ENCODE data around the gene LRP1-AS. TPM values are rescaled to one million over a fixed set of nuclear protein-coding genes. Genes with fewer than 3 reads are reported as not detected.

The LRP1-AS gene
- total RNA-seq, 2 experiments from 2014 or later: not detected

GRCh38 chr12:57166971-57167371 is 19.6 kb upstream of the LRP1-AS start:
- H3K27ac Mint-ChIP-seq: peak overlapping the region; percentile 62
- intact Hi-C loops (cut with micrococcal nuclease): loop anchor here (1.0 kb wide), 1 partner anchor 40 kb away; no protein-coding TSS in a partner anchor

DNA sequence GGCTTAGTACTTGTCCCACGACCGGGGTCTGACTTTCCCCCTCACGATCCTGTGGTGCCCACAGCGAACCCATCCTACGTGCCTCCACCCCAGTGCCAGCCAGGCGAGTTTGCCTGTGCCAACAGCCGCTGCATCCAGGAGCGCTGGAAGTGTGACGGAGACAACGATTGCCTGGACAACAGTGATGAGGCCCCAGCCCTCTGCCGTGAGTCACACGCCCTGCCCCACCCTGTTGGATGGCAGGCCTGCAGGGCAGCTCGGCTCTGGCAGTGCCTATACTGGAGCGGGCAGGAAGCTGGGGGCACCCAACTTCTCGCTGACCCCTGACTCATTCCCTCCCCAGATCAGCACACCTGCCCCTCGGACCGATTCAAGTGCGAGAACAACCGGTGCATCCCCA is 18.3 kb upstream of the LRP1-AS start:
- DNase-seq: no peak
- H3K27me3 Mint-ChIP-seq (ENCODE audit: low read depth): no peaks in the 10 kb centered on the region
- CTCF ChIA-PET: interaction anchor here (1.7 to 11.5 kb wide), 2 partner anchors 10 to 40 kb away, joined by 5 to 252 read pairs; partner anchors contain the start of gene LRP1
- intact Hi-C loops (cut with micrococcal nuclease): no loop called here
- H3K9me3 Mint-ChIP-seq: no peaks in the 10 kb centered on the region
- H3K4me3 Mint-ChIP-seq: no peak overlapping the region
- H3K4me1 Mint-ChIP-seq (ENCODE audit: low read depth): peaks cover 13% of the 10 kb centered on the region
- H3K27ac Mint-ChIP-seq: no peak overlapping the region
- no peaks in the 10 kb centered on the region for H3K36me3 Mint-ChIP-seq (ENCODE audit: low read depth)

More at GRCh38 chr12:57166971-57167371, 19.6 kb upstream of the LRP1-AS start:
- H3K4me3 Mint-ChIP-seq: no peak overlapping the region
- peaks cover 13% of the 10 kb centered on the region for H3K4me1 Mint-ChIP-seq (ENCODE audit: low read depth)
- peak; percentile 85 for DNase-seq
- H3K36me3 Mint-ChIP-seq (ENCODE audit: low read depth): no peaks in the 10 kb centered on the region
- H3K9me3 Mint-ChIP-seq: no peaks in the 10 kb centered on the region
- CTCF ChIA-PET: interaction anchor here (11.5 kb wide), 1 partner anchor 42 kb away, joined by 252 read pairs; the partner anchor contains the start of gene LRP1
- H3K27me3 Mint-ChIP-seq (ENCODE audit: low read depth): no peaks in the 10 kb centered on the region

- intact Hi-C loops (cut with micrococcal nuclease): no loop called here
- no peaks in the 10 kb centered on the region for H3K9me3 Mint-ChIP-seq
- H3K4me3 Mint-ChIP-seq: no peak overlapping the region
- no peaks in the 10 kb centered on the region for H3K27me3 Mint-ChIP-seq (ENCODE audit: low read depth)
- peaks cover 13% of the 10 kb centered on the region for H3K4me1 Mint-ChIP-seq (ENCODE audit: low read depth)
- DNase-seq: no peak
- no peaks in the 10 kb centered on the region for H3K36me3 Mint-ChIP-seq (ENCODE audit: low read depth)
- CTCF ChIA-PET: interaction anchor here (1.7 kb wide), 1 partner anchor 11 kb away, joined by 5 read pairs; no protein-coding TSS in a partner anchor
- H3K27ac Mint-ChIP-seq: no peak overlapping the region
Measured at GRCh38 chr12:57164966-57165625, 17.7 kb upstream of the LRP1-AS start.

DNA sequence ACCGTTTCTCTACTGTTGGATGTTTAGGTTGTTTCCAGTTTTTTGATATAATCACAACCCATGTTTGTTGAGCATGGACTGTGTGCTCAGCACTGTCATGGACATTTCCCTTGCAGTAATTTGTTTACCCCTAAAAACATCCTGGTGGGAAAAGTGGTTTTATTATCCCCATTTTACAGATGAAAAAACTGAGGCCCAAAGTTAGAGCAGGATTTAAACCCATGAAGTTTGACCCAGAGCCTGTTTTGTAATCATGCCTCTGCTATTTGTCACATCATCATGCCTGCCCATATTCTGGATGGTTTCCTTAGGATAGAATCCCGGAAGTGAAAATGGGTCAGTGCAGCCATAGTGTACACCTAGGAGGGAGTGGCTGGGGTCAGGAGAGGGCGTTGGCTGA is 17.0 kb upstream of the LRP1-AS start:
- H3K36me3 Mint-ChIP-seq (ENCODE audit: low read depth): no peaks in the 10 kb centered on the region
- no peaks in the 10 kb centered on the region for H3K9me3 Mint-ChIP-seq
- intact Hi-C loops (cut with micrococcal nuclease): no loop called here
- no peak overlapping the region for H3K4me3 Mint-ChIP-seq
- H3K4me1 Mint-ChIP-seq (ENCODE audit: low read depth): peaks cover 13% of the 10 kb centered on the region
- CTCF ChIA-PET: interaction anchor here (1.1 kb wide), 1 partner anchor 11 kb away, joined by 4 read pairs; no protein-coding TSS in a partner anchor
- DNase-seq: no peak
- H3K27ac Mint-ChIP-seq: no peak overlapping the region
- no peaks in the 10 kb centered on the region for H3K27me3 Mint-ChIP-seq (ENCODE audit: low read depth)

GRCh38 chr12:57162553-57163125 is 15.2 kb upstream of the LRP1-AS start:
- DNase-seq: no peak
- no peaks in the 10 kb centered on the region for H3K36me3 Mint-ChIP-seq (ENCODE audit: low read depth)
- H3K27me3 Mint-ChIP-seq (ENCODE audit: low read depth): no peaks in the 10 kb centered on the region
- CTCF ChIA-PET: interaction anchor here (1.2 kb wide), 2 partner anchors 11 to 23 kb away, joined by 3 read pairs; no protein-coding TSS in a partner anchor
- no peak overlapping the region for H3K27ac Mint-ChIP-seq
- no peaks in the 10 kb centered on the region for H3K9me3 Mint-ChIP-seq
- H3K4me1 Mint-ChIP-seq (ENCODE audit: low read depth): peaks cover 13% of the 10 kb centered on the region
- intact Hi-C loops (cut with micrococcal nuclease): no loop called here
- no peak overlapping the region for H3K4me3 Mint-ChIP-seq

DNA sequence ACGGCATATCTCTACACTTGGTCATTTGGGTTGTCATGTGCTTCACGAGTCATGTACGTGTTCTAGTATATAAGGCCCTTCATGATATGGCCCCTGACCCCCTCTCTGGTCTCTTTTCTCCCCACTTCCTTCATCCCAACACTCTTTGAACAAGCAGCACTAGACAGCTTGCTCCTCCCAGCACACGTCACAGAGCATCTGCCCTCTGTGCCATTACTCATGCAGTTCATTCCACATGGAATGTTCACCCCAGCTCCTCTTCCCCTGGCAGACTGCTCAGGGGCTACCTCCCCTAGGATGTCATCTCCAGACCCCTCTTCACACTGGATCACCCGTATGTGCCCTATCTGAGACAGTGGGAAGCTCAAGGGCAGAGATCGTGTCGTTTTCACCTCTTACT is 14.1 kb upstream of the LRP1-AS start:
- Mint-ChIP-seq H3K27me3 (ENCODE audit: low read depth) (no peaks in the 10 kb centered on the region), H3K9me3 (no peaks in the 10 kb centered on the region), H3K4me1 (ENCODE audit: low read depth) (peaks cover 2% of the 10 kb centered on the region), H3K4me3 (no peak overlapping the region), H3K36me3 (ENCODE audit: low read depth) (no peaks in the 10 kb centered on the region), H3K27ac (no peak overlapping the region)
- intact Hi-C loops (cut with micrococcal nuclease): no loop called here
- CTCF ChIA-PET: no interaction called here
- DNase-seq: no peak

DNA sequence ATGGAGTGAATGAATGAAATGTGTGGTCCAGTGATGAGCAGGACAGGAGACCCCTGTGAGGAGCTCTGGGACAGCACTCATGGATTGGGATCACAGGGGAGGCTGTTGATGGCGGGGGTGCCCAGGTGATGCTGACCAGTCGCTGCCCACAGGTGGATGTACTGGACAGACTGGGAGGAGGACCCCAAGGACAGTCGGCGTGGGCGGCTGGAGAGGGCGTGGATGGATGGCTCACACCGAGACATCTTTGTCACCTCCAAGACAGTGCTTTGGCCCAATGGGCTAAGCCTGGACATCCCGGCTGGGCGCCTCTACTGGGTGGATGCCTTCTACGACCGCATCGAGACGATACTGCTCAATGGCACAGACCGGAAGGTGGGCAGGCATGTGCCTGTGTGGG is 13.3 kb upstream of the LRP1-AS start:
- H3K27me3 Mint-ChIP-seq (ENCODE audit: low read depth): no peaks in the 10 kb centered on the region
- no peak overlapping the region for H3K4me3 Mint-ChIP-seq
- H3K36me3 Mint-ChIP-seq (ENCODE audit: low read depth): no peaks in the 10 kb centered on the region
- intact Hi-C loops (cut with micrococcal nuclease): no loop called here
- no peak overlapping the region for H3K27ac Mint-ChIP-seq
- no peaks in the 10 kb centered on the region for H3K4me1 Mint-ChIP-seq (ENCODE audit: low read depth)
- H3K9me3 Mint-ChIP-seq: no peaks in the 10 kb centered on the region
- CTCF ChIA-PET: interaction anchor here (0.9 kb wide), 1 partner anchor 15 kb away, joined by 3 read pairs; no protein-coding TSS in a partner anchor
- no peak for DNase-seq

- no peaks in the 10 kb centered on the region for H3K27me3 Mint-ChIP-seq (ENCODE audit: low read depth)
- no peak overlapping the region for H3K27ac Mint-ChIP-seq
- intact Hi-C loops (cut with micrococcal nuclease): no loop called here
- no peaks in the 10 kb centered on the region for H3K4me1 Mint-ChIP-seq (ENCODE audit: low read depth)
- H3K9me3 Mint-ChIP-seq: no peaks in the 10 kb centered on the region
- no peak overlapping the region for H3K4me3 Mint-ChIP-seq
- no peaks in the 10 kb centered on the region for H3K36me3 Mint-ChIP-seq (ENCODE audit: low read depth)
- DNase-seq: no peak
- CTCF ChIA-PET: no interaction called here
Measured at GRCh38 chr12:57160040-57160439, 12.6 kb upstream of the LRP1-AS start.

DNA sequence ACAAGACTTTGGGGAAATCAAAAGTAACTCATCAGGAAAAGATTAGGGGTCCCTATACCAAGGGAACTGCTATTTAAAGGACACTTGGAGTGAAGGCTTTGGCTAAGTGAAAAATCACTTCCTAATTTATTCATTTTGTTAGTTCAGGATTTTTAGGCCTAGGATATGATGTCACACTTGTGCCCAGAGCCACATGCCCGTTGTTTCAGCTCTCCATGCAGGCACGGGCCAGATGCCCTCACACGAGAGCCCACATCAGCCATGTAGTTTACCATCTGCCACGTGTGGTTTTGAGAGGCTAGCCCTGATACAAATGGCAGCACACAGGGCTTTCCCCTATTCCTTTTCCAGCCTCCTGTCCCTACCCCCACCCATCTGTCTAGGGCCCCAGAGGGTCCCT is 11.9 kb upstream of the LRP1-AS start:
- no peaks in the 10 kb centered on the region for H3K27me3 Mint-ChIP-seq (ENCODE audit: low read depth)

DNA sequence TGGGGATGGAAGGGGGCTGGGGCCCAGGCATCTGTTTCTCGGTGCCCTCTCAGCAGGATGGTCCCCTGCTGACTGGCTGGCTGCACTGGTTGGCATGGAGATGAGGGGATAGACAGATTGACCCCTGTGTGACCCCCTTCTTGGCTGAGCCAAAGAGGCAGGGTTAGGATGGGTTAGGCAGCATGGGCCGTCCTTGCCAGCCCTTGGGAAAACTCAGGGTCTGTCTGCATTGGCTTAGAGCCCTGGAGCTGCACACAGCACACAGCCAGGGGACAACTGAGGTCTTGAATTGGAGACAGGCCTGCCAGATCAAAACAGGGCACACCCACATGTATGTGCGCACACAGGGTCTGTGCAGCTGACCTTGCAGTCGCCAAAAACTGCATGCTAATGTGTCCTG is 11.2 kb upstream of the LRP1-AS start:
- Mint-ChIP-seq H3K4me1 (ENCODE audit: low read depth) (no peaks in the 10 kb centered on the region), H3K36me3 (ENCODE audit: low read depth) (no peaks in the 10 kb centered on the region), H3K27ac (no peak overlapping the region), H3K4me3 (no peak overlapping the region), H3K27me3 (ENCODE audit: low read depth) (no peaks in the 10 kb centered on the region), H3K9me3 (no peaks in the 10 kb centered on the region)
- CTCF ChIA-PET: interaction anchor here (0.6 kb wide), 1 partner anchor 149 kb away, joined by 4 read pairs; no protein-coding TSS in a partner anchor
- DNase-seq: no peak
- intact Hi-C loops (cut with micrococcal nuclease): no loop called here

More for the DNA sequence above, 11.9 kb upstream of the LRP1-AS start:
- no peak for DNase-seq
- H3K27ac Mint-ChIP-seq: no peak overlapping the region
- H3K36me3 Mint-ChIP-seq (ENCODE audit: low read depth): no peaks in the 10 kb centered on the region
- H3K4me3 Mint-ChIP-seq: no peak overlapping the region
- intact Hi-C loops (cut with micrococcal nuclease): no loop called here
- no peaks in the 10 kb centered on the region for H3K9me3 Mint-ChIP-seq
- no peaks in the 10 kb centered on the region for H3K4me1 Mint-ChIP-seq (ENCODE audit: low read depth)
- CTCF ChIA-PET: no interaction called here

GRCh38 chr12:57158186-57158585 is 10.8 kb upstream of the LRP1-AS start:
- no peaks in the 10 kb centered on the region for H3K27me3 Mint-ChIP-seq (ENCODE audit: low read depth)
- H3K9me3 Mint-ChIP-seq: no peaks in the 10 kb centered on the region
- H3K4me3 Mint-ChIP-seq: no peak overlapping the region
- intact Hi-C loops (cut with micrococcal nuclease): no loop called here
- no peaks in the 10 kb centered on the region for H3K36me3 Mint-ChIP-seq (ENCODE audit: low read depth)
- no peaks in the 10 kb centered on the region for H3K4me1 Mint-ChIP-seq (ENCODE audit: low read depth)
- no peak for DNase-seq
- CTCF ChIA-PET: interaction anchor here (0.6 to 1.5 kb wide), 2 partner anchors 24 to 150 kb away, joined by 4 to 6 read pairs; no protein-coding TSS in a partner anchor
- H3K27ac Mint-ChIP-seq: no peak overlapping the region

DNA sequence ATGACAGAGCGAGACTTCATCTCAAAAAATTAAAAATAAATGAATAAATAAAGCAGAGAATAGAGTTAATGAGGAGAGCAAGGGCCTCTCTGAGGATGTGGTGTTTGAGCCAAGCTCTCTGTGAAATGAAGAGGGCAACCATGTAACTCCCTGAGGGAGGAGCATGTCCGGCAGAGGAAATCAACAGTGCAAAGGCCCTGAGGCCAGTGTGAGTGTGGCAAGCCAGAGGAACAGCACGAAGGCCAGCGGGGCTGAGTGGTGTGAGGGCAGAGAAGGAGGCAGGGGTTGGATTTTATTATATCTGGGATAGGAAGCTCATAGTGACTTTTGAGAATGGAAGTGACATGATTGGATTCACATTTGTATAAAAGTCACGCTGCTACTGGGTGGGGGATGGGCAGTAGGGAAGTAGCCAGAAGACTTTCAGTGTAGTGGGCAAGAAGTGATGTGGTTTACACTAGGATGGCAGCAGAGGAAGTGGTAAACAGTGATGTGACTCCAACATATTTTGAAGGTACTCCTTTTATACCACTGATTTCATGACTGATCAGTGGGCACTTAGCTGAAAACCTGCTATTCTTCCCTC is 10.3 kb upstream of the LRP1-AS start:
- intact Hi-C loops (cut with micrococcal nuclease): no loop called here
- Mint-ChIP-seq H3K4me1 (ENCODE audit: low read depth) (no peaks in the 10 kb centered on the region), H3K27ac (no peak overlapping the region), H3K9me3 (no peaks in the 10 kb centered on the region), H3K36me3 (ENCODE audit: low read depth) (no peaks in the 10 kb centered on the region), H3K4me3 (no peak overlapping the region), H3K27me3 (ENCODE audit: low read depth) (no peaks in the 10 kb centered on the region)
- CTCF ChIA-PET: interaction anchor here (1.5 kb wide), 1 partner anchor 24 kb away, joined by 6 read pairs; no protein-coding TSS in a partner anchor
- DNase-seq: no peak
